HG03095 (cell line): ENCODE data around the gene CACTIN.

Experiments used
- ATAC-seq: cut with Tn5 transposase; IDR thresholded peaks from one replicate; pipeline ENCODE4 v1.9.1; 2021; ENCODE audit warnings: moderate library complexity; ENCODE audit not compliant: unreplicated experiment

CACTIN gene

DNA sequence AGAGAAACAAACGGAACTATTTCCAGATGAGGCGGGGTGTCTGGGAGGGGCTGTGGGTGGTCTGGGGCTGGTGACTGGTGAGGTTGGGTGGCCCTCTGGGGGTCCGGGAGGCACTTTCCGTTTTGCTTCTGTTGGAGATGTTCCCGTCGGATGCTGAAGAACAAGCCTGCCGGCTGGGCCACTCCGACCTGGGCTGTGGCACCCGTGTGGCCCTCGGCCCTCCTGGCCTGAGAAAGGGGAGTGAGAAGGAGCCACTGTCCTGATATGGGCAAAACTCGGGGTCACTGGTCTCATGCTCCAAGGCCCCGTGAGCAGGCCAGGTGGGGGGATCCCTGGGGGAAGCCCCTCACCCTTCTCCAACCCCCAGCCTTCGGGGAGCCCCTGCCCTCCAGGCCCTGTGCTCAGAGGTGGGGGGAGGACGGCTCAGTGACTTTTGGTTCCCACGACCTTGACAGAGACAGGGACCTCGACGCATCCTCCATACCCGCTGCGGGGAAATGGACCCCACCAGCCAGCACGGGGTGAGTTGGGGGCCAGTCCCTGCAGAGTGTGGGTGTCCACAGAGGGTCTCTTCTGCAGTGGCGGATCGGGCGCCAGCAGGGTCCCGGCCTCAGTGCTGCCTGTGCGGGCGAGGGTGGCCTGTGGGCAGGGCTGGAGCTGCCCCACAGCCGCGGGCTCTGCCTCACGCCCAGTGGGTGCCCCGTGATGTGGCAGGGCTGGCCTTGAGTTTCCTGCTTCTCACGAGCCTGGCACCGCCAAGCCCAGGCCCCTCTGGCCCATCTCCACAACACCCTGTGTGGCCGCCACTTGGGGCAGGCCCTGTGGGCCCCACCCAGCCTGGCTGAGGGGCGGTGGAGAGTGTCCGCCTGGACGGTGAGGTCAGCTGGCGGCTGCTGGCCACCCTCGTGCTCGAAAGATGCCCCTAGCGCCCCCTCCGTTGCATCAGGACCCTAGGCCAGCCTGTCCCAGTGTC, 15.6 kb downstream of the CACTIN start:
- no peak for ATAC-seq

- no peak for ATAC-seq
These were observed 16.5 kb downstream of the CACTIN start for GRCh38 chr19:3609779-3610719.

DNA sequence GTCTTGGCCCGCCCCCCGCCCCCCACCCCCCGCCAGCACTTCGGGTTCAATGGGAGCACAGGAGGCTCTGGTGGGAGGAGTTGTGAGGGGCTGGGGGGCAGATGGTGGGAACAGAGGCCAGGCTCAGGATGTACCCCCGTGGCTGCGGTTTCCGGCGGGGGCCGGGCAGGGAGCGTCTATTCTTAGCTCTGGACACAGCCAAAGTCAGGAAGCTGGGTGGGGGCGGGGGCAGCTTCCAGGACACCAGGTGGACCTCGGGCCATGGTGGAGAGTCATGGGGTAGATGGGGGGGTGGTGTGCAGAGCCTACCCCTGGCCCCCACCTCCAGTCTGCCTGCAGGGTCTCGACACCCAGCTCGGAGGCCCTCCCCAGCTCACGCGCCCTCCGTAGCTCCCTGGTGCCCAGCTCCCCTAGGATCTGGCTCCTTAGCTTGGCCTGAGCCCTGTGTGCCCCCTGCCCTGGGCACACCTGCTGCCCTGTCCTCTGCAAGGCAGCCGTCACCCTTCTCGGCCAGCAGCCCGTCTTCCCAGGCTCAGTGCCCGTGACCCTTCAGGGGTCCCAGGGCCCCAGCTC, 17.8 kb downstream of the CACTIN start:
- no peak for ATAC-seq

DNA sequence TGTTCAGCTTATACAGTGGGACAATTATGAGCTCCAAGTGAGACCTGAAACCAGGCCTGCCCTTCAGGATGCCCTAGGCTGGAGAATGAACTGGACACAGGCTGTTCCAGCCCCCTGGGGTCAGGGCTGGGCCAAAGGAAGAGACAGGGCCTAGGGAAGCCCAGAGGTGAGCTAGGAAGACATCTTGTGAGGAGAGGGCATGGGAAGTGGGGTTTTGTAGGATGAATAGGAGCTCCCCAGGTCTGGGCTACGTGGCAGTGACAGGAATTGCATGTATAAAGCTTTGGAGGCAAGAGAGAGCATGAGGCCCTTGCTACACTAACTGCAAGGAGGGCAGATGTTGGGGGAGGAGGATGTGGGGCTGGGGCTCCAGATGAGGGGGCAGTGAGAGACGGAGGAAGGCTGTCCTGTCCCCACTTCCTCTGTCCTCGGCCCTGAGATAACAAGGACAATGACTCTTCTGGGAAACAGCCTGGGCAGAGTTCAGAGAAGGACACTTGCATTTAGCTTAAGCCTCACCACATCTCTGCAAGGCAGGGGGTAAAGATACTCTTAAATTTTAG, 18.4 kb downstream of the CACTIN start:
- no peak for ATAC-seq

DNA sequence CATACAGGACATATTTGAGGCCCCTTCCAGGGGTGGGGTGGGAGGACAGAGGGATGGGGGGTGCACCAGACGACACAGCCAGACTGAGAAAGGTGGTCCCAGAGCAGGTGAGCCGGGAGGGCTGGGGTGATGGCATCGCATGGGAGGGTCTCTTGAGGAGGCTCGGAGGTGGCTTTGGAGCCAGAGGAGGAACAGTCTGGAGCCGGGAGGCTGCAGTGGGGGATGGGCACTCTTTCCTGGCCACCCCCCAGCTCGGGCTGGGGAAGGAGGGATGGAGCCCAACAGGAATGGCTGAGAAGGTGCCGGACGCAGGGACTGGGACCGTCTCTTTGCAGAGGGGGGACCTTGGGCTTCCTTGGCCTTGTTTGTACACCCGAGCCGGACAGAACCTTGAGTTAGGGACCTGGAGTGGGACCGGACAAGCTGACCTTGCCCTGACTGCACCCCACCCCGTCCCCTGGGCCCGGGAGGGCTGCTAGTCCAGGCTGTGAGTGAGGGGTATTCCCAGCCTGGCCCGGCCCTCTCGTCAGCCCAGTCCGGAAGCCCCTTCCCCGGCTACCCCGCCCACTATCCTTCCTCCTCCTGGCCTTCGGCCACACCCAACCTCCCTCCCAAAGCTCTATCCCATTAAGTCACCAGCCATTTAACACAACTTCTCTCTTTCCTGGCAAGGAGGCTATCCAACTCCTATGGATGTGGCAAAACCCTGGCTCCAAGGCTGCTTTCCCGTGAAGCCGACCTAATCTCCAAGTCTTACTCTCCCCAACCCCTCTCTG, 19.1 kb downstream of the CACTIN start:
- ATAC-seq: no peak

DNA sequence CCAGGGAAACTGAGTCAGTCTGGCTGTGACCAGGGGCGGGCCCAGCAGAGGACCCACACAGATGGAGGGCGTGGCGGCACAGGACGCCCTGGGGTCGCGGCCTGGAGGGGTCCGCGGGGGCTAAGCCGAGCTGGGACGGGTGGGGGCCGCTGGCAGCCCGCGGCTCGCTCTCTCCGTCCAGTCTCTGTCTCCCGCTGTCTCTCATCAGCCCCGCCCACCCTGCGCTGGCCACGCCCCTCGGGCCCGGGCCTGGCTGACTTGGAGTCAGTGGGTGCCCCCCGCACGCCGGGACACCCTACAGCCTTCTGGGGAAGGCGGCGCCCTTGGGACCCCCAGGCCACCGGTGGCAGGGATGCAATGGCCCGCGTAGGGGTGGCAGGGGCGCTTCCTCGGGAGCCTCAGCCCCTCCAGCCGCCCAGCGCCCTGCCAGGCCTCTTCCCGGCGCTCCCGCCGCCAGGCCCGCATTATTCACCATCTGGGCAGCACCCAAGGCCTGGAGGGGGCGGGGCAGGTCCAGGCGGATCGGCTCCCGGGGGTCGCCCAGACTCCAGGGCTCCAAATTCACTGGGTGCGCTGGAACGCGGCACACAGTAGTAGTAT, 19.8 kb downstream of the CACTIN start, which contains the start of gene TBXA2R:
TBXA2R (minus strand) TSS at position 186 of the 600 bp plus-strand sequence. CDS start 6,241 bp downstream, outside the sequence.
- no peak for ATAC-seq

GRCh38 chr19:3606174-3606689, 20.4 kb downstream of the CACTIN start:
- ATAC-seq: no peak

- no peak for ATAC-seq
These were observed 20.8 kb downstream of the CACTIN start for GRCh38 chr19:3605770-3606169.

GRCh38 chr19:3605361-3605760, 21.2 kb downstream of the CACTIN start:
- no peak for ATAC-seq

DNA sequence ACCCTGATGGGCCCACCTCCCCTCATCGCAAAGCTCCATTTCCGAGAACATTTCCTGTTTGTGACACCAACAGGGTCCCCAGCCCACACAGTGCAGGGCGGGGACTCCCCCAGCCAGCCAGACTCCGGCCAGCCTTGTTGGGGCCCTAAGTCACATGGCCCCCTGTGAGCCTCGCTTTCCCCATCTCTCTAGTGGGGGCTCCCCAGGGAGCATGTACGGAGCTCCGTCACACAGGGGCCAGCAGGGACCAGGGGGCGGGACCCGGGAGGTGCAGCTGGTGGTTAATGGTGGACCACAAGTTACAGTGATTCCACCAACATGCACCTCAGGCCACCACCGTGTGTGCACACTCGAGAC, 21.6 kb downstream of the CACTIN start:
- ATAC-seq: no peak

GRCh38 chr19:3604227-3604986, 22.2 kb downstream of the CACTIN start:
- no peak for ATAC-seq

DNA sequence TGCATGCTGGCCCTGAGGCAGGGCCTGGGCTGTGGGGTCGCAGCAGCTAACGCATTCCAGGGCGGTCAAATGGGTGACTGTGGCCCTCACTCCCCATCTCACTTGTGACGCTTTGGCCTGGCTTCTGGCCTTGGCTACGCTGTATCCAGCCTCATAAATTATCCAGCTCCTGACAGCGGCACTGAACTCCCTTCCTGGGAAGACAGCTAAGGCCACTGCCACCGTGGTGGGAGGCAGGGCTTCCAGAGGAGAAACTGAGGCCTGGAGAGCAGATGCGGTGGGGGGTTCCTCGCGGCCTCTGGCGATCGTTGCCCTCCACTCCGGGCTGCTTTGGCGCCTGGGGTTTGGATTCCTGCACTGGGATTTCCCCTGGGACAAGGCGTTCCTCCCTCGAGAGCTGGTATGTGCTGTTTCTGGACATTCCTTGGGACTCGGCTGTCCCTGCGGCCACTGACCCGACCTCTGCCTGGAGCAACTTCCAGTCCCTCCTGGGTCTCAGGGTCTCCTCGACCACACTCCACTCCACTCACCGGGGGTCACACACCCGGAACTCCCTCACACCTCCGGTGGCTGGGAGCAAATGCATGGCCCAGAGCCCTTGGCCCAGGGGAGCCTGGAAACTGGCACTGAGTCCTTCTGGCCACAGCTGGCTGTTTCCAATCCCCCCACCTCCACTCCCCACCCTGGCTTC, 23.3 kb downstream of the CACTIN start:
- ATAC-seq: no peak

DNA sequence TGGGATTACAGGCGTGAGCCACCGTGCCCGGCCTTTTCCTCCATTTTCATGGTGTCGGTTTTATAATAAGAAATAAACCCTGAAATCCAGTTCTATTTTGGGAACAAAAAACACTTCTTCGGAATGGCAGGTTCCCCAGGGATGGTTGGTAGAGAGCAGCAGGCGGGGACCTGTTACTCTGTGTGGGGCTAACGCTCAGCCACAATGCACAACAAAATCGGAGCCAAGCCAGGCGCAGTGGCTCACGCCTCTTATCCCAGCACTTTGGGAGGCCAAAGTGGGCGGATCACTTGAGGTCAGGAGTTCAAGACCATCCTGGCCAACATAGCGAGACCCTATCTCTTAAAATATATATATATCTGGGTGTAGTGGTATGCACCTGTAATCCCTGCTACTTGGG, 25.6 kb downstream of the CACTIN start:
- no peak for ATAC-seq

GRCh38 chr19:3599776-3600187, 26.8 kb downstream of the CACTIN start:
- no peak for ATAC-seq

- no peak for ATAC-seq
These were observed 31.0 kb downstream of the CACTIN start for GRCh38 chr19:3595521-3596061.

- ATAC-seq: no peak
These were observed 33.4 kb downstream of the CACTIN start for GRCh38 chr19:3593156-3593555.

- no peak for ATAC-seq
These were observed 34.5 kb downstream of the CACTIN start for GRCh38 chr19:3591876-3592613.
